SU-DHL-6 (cell line): ENCODE data around the gene AKNA.

Experiments used
- CTCF ChIP-seq: fragments of 200-600 bp; sonication (generic); IDR thresholded peaks from one replicate; pipeline ENCODE4 v1.5.1; 2017; ENCODE audit warnings: antibody characterized with exemption, mild to moderate bottlenecking, low read length, moderate library complexity; ENCODE audit not compliant: insufficient read depth, poor library complexity, severe bottlenecking
- EZH2phosphoT487 ChIP-seq: fragments of 200-600 bp; sonication (generic), shearing (Covaris generic); conservative IDR thresholded peaks from 2 replicates; pipeline ENCODE4 v1.6.1; 2018; ENCODE audit warnings: mild to moderate bottlenecking, antibody characterized with exemption, low read length, moderate library complexity, mixed read lengths

- TF ChIP-seq CTCF (peak; percentile 87), EZH2phosphoT487 (no peak)
Observed at GRCh38 chr9:114339130-114339908, 48.5 kb downstream of the AKNA start.
